Left renal pelvis (tissue), 4 donors: ENCODE measurements around the gene P2RY8. TPM values are rescaled to one million over a fixed set of nuclear protein-coding genes. Genes with fewer than 3 reads are reported as not detected.
"Not testable (repeated sequence)": the region's sequence is repeated elsewhere in the genome, so short reads cannot be mapped to it uniquely, and the experiment has no call there.

Experiments used
- DNase-seq, 4 donors: peaks; one replicate each; pipeline ENCODE4 v3.0.0-alpha.2; 2013; ENCODE audit warnings: low read depth in 4 of 4, low spot score in 3 of 4
- polyA plus RNA-seq, 4 donors: library from polyadenylated mRNA; unstranded; fragments of 120-200 nt; gene quantifications; one replicate each; pipeline ENCODE4 v1.2.1, GENCODE V29; 2013; ENCODE audit not compliant: insufficient read length in 4 of 4

P2RY8 gene
- polyA plus RNA-seq, 4 donors: 0.62 to 1.3 (median 0.98) TPM

DNA sequence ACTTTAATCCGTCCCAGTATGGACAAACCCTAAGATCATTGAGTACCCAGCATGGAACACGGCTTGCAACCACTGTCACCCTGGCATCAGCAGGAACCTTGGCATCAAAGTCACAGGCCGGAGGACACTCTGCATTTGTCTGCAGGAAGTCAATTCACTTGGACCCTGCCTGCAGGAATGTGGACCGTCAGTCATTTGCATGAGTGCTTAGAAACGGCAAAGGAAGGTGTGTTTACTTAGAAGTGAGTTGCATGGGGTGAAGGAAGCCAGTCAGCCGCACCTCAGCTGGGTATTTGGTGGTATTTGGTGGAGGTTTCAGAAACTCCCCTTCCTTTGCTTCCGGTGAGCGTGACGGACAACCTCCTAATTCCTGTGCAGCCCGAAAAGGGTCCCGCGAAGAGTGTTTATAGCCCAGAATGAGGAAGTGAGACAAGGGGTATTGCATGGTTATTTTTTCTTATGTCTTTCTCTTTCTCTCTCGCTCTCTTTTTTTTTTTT is 15.5 kb downstream of the P2RY8 start:
- DNase-seq: no peak

DNA sequence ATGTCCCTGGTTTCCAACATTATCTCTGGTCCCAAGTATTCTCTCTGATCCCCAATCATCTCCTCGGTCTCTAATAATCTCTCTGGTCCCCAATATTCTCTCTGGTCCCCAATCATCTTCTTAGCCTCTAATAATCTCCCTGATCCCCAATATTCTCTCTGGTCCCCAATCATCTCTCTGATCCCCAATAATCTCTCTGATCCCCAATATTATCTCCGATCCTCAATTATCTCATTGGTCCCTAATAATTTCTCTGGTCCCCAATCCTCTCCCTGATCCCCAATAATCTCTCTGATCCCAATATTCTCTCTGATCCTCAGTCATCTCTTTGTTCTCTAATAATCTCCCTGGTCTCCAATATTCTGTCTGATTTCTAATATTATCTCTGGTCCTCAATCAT is 16.6 kb downstream of the P2RY8 start:
- DNase-seq: no peak

DNA sequence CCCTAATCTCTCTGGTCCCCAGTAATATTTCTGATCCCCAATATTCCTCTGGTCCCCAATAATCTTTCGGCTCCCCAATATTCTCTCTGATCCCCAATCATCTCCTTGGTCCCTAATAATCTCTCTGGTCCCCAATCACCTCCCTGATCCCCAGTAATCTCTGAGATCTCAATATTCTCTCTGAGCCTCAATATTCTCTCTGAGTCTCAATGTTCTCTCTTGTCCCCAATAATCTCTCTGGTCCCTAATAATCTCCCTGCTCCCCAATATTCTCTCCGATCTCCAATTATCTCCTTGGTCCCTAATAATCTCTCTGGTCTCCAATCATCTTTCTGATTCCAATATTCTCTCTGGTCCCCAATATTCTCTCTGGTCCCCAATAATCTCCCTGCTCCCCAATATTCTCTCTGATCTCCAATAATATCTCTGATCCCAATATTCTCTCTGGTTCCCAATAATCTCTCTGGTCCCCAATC is 17.9 kb downstream of the P2RY8 start:
- no peak for DNase-seq

DNA sequence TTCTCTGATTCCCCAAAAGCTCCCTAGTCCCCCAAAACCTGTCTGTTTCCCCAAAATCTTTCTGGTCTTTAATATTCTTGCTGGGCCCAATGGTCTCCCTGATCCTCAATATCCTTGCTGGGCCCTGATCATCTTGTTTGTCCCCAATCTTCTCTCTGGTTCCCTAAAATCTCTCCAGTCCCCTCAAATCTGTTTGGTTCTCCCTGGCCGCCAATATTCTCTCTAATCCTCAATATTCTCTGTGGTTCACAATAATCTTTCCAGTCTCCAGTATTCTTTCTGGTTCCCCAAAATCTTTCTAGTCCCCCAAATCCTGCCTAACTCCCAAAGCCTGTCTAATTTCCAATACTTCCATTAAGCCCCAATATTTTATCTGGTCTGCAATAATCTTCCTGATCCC is 18.5 kb downstream of the P2RY8 start:
- no peak for DNase-seq

DNA sequence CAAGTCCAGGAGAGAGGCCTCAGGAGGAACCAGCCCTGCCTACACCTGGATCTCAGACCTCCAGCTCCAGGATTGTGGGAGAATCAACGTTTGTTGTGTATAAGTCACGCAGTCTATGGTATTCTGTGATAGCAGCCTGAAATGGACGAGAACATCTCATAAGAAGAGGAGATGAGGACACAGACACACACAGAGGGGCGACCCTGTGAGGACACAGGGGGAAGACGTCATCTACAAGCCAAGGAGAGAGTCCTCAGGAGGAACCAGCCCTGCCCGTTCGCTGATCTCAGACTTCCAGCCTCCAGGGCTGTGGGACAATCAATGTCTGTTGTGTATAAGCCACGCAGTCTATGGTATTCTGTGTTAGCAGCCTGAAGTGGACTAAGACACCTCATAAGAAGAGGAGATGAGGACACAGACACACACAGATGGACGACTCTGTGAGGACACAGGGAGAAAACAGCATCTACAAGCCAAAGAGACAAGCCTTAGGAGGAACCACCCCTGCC is 20.3 kb downstream of the P2RY8 start:
- DNase-seq: no peak

DNA sequence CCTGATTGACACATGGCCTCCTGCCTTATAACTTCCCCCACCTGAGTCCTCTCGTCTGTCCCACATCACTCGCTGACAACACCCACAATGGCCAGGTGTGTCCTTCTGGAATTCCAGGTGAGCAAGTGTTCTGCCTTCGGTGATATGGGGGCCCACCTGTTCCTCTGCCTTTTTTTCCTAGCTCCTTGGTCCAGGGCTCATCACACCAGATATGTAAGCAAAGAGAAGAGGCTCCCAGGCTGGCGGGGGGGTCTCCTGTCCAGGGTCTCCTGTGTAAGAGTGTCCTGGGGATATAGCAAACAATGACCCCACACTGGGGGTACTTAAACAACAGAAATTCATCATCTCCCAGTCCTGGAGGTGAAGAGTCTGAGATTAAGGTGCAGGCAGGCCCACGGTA is 25.2 kb downstream of the P2RY8 start:
- DNase-seq: no peak

DNA sequence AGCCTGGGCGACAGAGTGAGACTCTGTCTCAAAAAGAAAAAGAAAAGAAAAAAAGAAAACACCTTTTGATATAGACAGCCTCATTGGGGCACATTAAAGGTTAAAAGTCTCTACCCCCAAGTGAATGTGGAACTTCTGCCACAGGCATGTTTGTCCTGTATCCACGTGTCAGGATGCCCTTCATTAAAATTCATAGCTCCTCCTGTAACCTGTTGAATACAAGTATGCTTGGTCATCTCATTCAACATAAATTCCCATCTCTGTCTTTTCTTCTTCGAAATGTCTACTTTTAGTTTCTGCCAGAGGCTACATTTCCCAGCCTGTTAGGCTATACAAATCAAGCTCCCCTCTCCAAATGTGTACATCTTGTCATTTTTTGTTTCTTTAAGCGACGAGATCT is 25.8 kb downstream of the P2RY8 start:
- no peak for DNase-seq

DNA sequence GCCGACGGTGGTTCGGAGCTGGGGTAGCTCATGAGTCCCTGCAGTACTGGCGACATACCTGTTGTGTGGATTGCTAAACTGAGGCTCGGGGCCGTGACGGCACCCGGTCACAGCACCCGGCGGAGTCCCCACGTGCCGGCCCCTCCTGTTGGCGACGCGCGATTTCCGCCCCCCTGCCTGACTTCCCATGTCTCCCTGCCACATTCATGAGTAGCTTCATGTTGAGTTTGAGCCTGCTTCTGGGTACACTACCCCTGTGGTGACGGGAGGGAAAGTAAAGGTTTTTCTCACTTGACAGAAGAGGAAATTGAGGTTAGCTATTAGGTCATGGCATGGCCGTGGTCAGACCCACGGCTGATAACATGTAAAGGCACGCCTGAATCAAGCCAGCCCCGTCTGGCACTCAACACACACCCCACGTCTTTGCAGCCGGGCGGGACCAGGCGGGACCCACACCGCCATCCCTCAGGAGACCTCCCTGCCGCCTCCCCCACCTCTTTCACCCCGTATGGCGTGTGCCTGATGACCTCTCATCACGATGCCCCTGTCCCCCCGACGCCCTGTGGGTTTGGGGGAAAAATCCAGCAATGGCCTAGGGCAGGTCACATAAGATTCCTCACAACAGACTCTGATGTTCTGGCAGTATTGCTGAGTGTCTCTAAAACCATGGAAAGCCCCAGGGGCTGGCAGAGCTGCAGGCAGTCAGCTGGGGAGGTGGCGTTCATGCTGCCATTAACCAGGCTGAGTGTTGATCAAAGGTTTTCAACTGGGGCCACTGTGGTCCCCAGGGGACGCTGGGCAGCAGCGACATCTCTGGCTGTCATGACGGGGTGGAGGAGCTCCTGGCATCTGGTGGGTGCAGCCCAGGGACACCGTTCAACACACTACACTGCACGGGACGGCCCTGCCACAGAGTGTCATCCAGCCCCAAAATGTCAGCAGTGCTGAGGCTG is 29.2 kb downstream of the P2RY8 start:
- DNase-seq: no peak

DNA sequence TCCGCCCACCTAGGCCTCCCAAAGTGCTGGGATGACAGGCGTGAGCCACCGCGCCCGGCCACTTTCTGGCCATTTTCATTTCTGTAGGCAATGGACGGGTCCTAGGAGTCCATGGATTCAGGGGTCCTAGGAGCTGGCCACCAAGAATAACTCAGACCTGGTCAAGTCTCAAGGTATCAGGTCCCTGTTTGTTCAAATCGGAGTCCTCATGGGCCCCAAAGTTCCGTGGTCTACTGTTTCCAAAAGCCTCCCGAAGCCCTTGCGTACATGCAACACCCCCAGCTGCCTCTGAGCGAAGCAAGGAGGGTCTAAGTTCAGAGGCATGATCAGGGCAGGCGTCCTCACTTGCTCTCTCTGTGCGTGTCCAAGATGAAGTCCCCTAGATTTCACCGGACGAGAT is 30.1 kb downstream of the P2RY8 start:
- DNase-seq: no peak

DNA sequence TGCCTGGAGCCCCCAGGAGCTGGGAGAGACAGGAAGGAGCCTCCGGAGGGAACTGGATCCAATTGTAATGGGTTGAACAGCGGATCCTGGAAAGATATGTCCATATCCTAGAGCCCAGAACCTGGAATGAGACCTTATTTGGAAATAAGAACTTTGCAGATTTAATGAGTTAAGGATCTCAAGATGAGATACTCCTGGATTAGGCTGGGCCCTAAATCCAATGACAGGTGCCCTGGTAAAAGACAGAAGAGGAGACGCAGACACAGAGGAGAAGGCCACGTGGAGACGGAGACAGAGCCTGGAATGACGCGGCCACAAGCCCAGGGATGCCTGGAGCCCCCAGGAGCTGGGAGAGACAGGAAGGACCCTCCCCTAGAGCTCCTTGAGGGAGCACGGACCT is 34.1 kb downstream of the P2RY8 start:
- no peak for DNase-seq

DNA sequence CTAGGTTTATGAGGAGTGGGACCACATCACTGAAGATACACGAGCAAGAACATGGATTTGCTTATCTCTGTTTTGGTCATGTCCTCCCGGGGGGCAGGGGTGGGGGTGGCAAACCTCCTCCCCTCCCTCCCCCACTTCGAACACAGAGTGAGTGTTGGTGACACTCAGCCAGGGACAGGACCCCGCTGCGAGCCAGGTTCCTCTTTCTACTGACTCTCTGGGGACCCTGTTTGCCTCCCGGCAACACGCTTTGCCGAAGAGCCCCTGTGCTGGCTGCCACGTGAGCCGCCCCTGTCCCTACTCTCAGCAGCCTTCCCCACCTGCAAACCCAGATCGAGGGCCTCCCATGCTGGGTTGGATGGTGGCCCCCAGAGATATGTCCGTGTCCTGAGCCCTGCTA is 34.7 kb downstream of the P2RY8 start:
- no peak for DNase-seq

DNA sequence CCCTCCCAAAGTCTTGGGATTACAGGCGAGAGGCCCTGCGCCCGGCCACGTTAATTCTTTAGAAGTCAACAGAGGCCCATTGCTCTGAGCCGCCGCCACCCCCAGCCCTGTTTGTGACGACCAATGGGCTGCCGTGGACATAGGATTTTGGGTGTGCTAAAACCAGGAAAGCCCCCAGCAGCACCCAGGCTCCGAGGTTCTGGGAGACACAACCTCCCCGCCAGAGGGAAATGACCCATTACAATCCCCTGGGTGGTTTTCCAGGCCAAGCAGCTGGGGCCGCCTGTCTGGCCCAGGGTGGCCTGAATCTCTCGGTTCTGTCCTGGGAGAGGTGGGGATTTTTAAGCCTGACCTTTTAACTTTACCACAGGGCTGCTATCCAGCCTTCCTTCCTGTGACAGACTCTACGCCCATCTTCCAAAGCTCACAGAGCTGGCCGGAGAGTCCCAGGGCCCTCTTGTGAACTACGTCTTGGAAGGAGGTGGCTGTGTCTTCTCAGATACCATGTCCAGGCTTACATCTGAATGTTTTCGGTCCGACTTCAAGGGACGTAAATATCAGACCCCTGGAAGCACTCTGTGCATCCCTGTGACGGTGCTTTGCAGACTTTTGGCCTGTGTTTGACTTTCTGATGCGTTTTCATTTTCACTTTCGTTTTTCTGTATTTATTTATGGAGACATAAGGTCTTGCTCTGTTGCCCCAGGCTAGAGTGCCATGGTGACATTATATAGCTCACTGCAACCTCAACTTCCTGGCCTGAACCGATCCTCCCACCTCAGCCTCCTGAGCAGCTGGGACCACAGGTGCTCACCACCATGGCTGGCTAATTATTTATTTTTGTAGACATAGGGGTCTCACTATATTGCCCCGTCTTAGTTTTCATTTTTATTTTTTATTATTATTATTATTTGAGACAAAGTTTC is 36.0 kb downstream of the P2RY8 start:
- no peak for DNase-seq

DNA sequence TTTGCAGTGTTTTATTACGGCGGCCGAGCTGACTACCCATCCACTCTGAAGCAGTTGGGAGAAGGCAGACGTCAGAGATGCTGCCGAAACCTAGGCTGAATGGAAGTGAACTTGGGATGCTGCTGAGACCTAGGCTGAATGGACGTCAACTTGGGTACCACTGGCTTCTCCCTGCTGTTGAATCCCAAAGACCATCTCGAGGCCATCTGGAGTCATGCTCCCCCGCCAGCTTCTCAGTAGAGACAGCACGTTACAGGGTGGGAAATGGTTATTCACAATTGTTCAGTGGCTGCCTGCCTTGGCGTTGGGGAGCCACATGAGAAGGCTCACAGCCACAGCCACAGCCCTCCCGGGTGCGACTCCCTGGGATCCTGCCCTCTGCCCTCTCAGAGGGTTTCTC is 40.9 kb downstream of the P2RY8 start:
- DNase-seq: no peak

DNA sequence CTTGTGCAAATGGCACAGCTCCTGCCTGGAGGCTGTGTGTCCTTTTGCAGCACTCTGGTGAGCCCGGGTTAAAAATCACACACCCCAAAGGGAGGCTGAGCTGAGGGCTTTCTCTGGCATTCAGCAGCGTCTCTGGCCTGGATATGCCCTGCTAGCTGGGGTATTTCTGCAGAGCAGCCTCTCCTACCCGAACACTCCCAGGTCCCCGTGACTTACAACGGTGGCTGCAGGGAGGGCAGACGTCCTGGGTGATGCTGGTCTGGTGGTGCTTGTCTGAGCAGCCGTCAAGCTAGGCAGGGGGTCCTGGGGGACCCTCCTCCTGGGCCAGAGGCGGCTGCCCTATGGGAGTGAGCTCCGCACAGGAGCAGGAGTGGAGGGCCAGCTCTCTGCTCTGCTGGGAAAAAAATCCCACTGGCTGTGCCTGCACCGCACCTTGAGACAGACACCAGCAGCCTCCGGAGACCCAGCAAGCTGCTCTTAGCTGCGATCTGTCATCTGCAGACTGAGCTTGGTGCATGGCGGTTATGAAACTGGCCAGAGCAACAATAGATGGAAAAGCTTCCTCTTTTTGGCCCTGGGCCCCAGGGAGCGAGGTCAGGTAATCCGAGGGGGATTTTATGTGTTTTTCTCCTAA is 43.0 kb downstream of the P2RY8 start:
- no peak for DNase-seq

DNA sequence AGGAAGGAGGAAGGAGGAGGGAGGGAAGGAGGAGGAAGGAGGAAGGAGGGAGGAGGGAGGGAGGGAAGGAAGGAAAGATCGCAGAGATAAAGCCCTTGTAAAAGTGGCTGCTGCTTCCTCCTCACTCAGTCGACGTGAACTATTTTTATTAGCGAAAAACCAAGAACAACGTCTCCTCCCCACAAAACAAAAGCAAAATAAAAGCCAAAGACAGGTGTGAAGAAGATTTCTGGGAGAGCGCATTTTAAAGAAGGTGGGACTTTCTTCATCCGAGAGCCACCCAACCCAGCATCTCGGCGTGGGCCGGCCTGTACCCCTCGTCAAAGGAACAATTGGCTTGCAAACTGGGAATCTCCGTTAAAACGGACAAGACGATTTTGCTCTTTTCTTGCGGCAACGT is 43.6 kb downstream of the P2RY8 start:
- no peak for DNase-seq

DNA sequence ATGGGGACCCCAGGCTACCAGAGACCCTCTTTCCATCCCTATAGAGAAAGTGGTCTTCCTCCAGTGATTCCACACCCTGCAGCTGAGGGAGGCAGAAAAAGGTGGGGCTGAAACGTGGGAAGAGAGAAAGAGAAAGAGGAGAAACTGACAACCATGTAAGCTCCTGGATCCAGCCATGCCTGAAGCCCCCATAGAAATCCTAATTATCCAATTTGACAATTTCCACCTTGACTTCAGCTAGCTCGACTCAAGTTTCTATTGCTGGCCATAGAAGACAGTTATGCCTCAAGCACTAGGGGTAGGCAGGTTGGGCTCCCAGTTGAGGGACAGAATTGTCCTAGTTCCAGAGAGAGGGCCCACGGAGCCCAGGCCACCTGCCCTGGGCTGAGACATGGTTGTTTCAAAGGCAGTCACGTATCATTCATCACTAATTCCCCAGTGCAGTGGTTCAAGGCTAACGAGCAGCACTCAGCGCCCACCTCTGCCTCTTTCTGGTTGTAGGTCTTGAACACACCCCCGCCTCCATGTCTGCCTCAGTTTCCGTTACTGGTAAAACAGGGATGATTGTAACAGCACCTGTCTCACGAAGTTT is 44.5 kb downstream of the P2RY8 start:
- no peak for DNase-seq

DNA sequence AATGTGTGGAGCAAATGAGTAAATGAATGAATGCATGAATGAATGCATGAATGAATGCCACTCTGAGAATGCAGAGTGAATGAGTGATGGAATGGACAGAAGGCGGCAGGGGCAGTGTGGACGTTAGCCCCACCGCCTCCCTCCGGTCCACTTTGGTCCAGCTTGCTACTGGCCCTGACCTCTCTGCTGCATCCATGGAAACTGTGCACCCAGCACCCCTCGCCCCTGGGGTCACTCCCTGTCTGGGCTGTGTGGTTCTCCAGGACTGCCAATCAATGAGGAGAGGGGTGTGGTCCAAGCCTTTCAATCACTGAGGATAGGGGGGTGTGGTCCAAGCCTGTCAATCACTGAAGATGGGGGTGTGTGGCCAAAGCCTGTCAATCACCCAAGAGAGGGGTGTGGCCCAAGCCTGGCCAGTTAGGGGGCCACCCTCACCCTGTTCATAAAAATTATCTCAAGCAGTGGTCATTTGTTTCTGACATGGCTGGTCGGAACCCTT is 45.1 kb downstream of the P2RY8 start:
- DNase-seq: no peak

DNA sequence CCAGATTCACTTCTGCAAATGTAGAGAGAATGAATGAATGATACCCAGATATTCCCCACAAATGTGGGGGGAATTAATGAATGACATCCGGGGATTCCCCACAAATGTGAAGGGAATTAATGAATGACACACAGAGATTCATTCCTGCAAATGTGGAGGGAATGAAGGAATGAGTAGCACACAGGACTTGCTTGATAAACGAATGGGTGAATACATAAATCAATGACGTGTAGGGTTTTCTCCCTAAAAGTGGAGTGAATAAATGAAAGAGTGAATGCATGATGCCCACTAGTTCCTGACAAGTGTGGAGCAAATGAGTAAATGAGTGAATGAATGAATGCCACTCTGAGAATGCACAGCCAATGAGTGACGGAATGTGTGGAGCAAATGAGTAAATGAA is 45.7 kb downstream of the P2RY8 start:
- DNase-seq: not testable (repeated sequence)

DNA sequence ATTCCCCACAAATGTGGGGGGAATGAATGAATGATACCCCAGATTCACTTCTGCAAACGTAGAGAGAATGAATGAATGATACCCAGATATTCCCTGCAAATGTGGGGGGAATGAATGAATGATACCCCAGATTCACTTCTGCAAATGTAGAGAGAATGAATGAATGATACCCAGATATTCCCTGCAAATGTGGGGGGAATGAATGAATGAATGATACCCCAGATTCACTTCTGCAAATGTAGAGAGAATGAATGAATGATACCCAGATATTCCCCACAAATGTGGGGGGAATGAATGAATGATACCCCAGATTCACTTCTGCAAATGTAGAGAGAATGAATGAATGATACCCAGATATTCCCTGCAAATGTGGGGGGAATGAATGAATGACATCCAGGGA is 46.3 kb downstream of the P2RY8 start:
- DNase-seq: not testable (repeated sequence)

DNA sequence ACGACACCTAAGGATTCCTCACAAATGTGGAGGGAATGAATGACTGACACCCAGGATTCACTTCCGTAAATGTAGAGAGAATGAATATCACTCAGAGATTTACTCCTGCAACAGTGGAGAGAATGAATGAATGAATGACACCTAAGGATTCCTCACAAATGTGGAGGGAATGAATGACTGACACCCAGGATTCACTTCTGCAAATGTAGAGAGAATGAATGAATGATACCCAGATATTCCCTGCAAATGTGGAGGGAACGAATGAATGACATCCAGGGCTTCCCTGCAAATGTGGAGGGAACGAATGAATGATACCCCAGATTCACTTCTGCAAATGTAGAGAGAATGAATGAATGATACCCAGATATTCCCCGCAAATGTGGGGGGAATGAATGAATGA is 47.6 kb downstream of the P2RY8 start:
- DNase-seq: not testable (repeated sequence)
